Heart left ventricle (tissue), 13 donors: ENCODE data around the gene DEXI.

ENCODE experiments used
- POLR2A ChIP-seq, 2 donors: fragments of 450-650 bp; IDR thresholded peaks; one replicate each; pipeline ENCODE4 v1.6.1; 2017; ENCODE audit warnings: antibody characterized with exemption in 2 of 2, mild to moderate bottlenecking in 2 of 2, moderate library complexity in 2 of 2
- TF ChIP-seq, protein P1 (sequence below), 12 donors: fragments of 200-600 bp; sonication (generic) in 4 of 12; IDR thresholded peaks; one replicate each; pipeline versions ENCODE4 v1.5.0 to v1.8.0; 2018 to 2022; ENCODE audit warnings: antibody characterized with exemption in 12 of 12, mild to moderate bottlenecking in 5 of 12
- donor health status: ischemic (EF 13 %, LVEDD 7.1; RV severe dilation, severe dysfunction).
- donor health status: DM: no; HTN: yes; CAD: no.
- donor health status: DM: no; HTN: no; CAD: no.
- donor health status: ischemic (EF 25% LVEDD 6.9; RV normal size, moderate dysfunction).
- donor health status: ischemic (EF 25% LVEDD 5.7; RV mildly dilated, moderate dysfunction).
- donor health status: ischemic (EF 35%, LVEDD 5.7; RV mildly dilated, moderate dysfunction).
- donor health status: nonischemic (EF 11% LVEDD 7.7; RV severe dilation, severe dysfunction).
- donor health status: DM: yes; HTN: yes; CAD: no.
- donor health status: PGD.
- donor health status: ischemic (EF 29% LVEDD 5.4; RV normal size, mild dysfunction).
- donor health status: nonischemic (EF 23%, LVEDD 6.1; RV moderate dilation, normal function).

DNA sequence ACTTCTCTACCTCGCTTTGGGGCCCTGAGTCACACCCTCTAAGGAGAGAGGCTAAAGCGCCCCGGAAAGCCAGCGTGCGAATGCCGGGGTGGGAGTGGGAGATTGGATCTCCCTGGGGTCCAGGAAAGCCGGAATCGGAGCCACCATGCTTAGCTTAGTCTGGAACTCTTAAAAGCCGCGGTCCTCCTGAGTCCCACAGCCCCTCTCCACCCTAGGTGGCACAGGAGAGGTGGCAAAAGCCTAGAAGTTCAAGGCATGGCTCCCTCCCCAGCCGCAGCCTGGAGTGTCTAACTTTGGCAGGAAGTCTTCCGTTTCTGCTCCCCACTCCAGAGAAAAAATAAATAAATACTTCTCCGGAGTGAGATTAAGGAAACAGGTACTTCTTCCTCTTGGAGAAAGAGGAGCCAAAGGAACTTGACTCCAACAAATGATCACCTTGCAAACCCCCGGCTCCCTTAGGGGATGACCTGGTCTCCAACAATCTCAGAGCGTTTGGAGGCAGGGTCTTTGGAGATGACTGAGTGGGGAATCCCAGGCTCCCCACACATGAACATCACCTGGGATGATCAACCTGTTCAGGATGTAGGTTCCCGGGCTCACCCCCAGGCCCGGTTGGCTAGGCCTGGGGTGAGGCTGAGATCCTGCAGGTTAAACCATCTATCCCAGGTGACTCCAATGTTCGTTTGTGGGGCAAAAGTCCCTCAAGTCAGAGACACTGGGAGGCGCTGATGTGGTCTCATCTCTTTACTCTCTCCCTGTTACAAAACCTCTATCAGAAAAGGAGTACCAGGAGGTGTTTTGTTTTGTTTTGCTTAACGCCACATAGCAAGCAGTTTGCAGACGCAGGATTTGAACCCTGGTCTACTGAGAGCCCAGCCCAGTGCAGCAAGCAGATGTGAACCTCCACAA lies 62.3 kb downstream of the DEXI start:
- TF ChIP-seq, protein P1, sequence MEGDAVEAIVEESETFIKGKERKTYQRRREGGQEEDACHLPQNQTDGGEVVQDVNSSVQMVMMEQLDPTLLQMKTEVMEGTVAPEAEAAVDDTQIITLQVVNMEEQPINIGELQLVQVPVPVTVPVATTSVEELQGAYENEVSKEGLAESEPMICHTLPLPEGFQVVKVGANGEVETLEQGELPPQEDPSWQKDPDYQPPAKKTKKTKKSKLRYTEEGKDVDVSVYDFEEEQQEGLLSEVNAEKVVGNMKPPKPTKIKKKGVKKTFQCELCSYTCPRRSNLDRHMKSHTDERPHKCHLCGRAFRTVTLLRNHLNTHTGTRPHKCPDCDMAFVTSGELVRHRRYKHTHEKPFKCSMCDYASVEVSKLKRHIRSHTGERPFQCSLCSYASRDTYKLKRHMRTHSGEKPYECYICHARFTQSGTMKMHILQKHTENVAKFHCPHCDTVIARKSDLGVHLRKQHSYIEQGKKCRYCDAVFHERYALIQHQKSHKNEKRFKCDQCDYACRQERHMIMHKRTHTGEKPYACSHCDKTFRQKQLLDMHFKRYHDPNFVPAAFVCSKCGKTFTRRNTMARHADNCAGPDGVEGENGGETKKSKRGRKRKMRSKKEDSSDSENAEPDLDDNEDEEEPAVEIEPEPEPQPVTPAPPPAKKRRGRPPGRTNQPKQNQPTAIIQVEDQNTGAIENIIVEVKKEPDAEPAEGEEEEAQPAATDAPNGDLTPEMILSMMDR (IDR thresholded peaks at IDR 0.05) = no peak
- TF ChIP-seq POLR2A (IDR thresholded peaks at IDR 0.05) = no peak
